Mesodermal cell (in vitro differentiated cells): ENCODE measurements around the gene SH3BP1.

Source experiments
- H3K27ac ChIP-seq: 2 replicates; pipeline ENCODE4 v1.7.0; 2013; ENCODE audit warnings: mild to moderate bottlenecking, low read depth, low read length, moderate library complexity; ENCODE audit not compliant: severe bottlenecking
- H3K36me3 ChIP-seq: 2 replicates; pipeline ENCODE4 v1.7.1; 2013; ENCODE audit warnings: mild to moderate bottlenecking, low read length, moderate library complexity; ENCODE audit not compliant: control insufficient read depth, insufficient read depth
- H3K4me1 ChIP-seq: one replicate; pipeline ENCODE4 v1.7.1; 2013; ENCODE audit warnings: mild to moderate bottlenecking, low read length; ENCODE audit not compliant: insufficient read depth, control insufficient read depth, poor library complexity, severe bottlenecking
- H3K4me3 ChIP-seq: 2 replicates; pipeline ENCODE4 v1.7.0; 2013; ENCODE audit warnings: low read length, control low read depth, mild to moderate bottlenecking; ENCODE audit not compliant: insufficient read depth, poor library complexity, severe bottlenecking; ENCODE audit errors: extremely low read depth
- H3K9me3 ChIP-seq: 2 replicates; pipeline ENCODE4 v1.7.1; 2013; ENCODE audit warnings: mild to moderate bottlenecking, low read length, moderate library complexity; ENCODE audit not compliant: control insufficient read depth
- WGBS, 2 experiments: methylation state at CpG; one replicate each; pipeline ENCODE4 v1.1.5; 2013; ENCODE audit warnings: missing lambda C conversion rate in 2 of 2; ENCODE audit not compliant: insufficient coverage in 2 of 2; 5-methylcytosine and 5-hydroxymethylcytosine counted together

SH3BP1 gene

GRCh38 chr22:37701141-37701786 is 61.8 kb downstream of the SH3BP1 start:
- 88 to 97% methylated on average over 4 to 6 of the region's 8 CpGs for WGBS, 2 experiments
- no peaks in the 10 kb centered on the region for H3K9me3 ChIP-seq
- no peak overlapping the region for H3K27ac ChIP-seq
- no peaks in the 10 kb centered on the region for H3K4me1 ChIP-seq
- H3K36me3 ChIP-seq = peaks cover 56% of the 10 kb centered on the region
- H3K4me3 ChIP-seq = no peak overlapping the region

- Histone ChIP-seq H3K4me1 (no peaks in the 10 kb centered on the region), H3K27ac (no peak overlapping the region), H3K36me3 (peaks cover 64% of the 10 kb centered on the region)
Measured at GRCh38 chr22:37703906-37704305, 64.4 kb downstream of the SH3BP1 start.

GRCh38 chr22:37704645-37705044 is 65.2 kb downstream of the SH3BP1 start:
- Histone ChIP-seq H3K27ac (no peak overlapping the region), H3K36me3 (peaks cover 59% of the 10 kb centered on the region), H3K9me3 (no peaks in the 10 kb centered on the region), H3K4me3 (no peak overlapping the region), H3K4me1 (no peaks in the 10 kb centered on the region)
- 92 to 100% methylated on average over 2 of the region's 3 CpGs for WGBS, 2 experiments

More at GRCh38 chr22:37703906-37704305, 64.4 kb downstream of the SH3BP1 start:
- 100% methylated on average over 1 of the region's 7 CpGs for WGBS, 2 experiments
- no peak overlapping the region for H3K4me3 ChIP-seq
- no peaks in the 10 kb centered on the region for H3K9me3 ChIP-seq

GRCh38 chr22:37705205-37705604 is 65.7 kb downstream of the SH3BP1 start:
- H3K9me3 ChIP-seq = no peaks in the 10 kb centered on the region
- peaks cover 58% of the 10 kb centered on the region for H3K36me3 ChIP-seq
- no peak overlapping the region for H3K27ac ChIP-seq
- 88 to 93% methylated on average over 2 of the region's 3 CpGs for WGBS, 2 experiments
- no peaks in the 10 kb centered on the region for H3K4me1 ChIP-seq
- no peak overlapping the region for H3K4me3 ChIP-seq
